DOHH2 (cell line): Measurements from ENCODE around the gene GGT6.

Experiments
- CTCF ChIP-seq: fragments of 200-600 bp; sonication (generic); IDR thresholded peaks from one replicate; pipeline ENCODE4 v1.5.1; 2014; ENCODE audit warnings: antibody characterized with exemption, mild to moderate bottlenecking, low read depth, low read length; ENCODE audit not compliant: poor library complexity, severe bottlenecking
- EZH2phosphoT487 ChIP-seq: fragments of 200-600 bp; sonication (generic); IDR thresholded peaks from 2 replicates; pipeline ENCODE4 v1.6.1; 2017; ENCODE audit warnings: borderline replicate concordance, mild to moderate bottlenecking, antibody characterized with exemption, low read length, moderate library complexity, mixed read lengths

- TF ChIP-seq CTCF = no peak
- no peak for TF ChIP-seq EZH2phosphoT487
Measured at GRCh38 chr17:4543557-4544026, 16.8 kb downstream of the GGT6 start.
